GM18907 (cell line): ENCODE measurements around the gene CDK5RAP2.

Experiments
- ATAC-seq: cut with Tn5 transposase; IDR thresholded peaks from one replicate; pipeline ENCODE4 v1.9.1; 2021; ENCODE audit warnings: mild to moderate bottlenecking, moderate library complexity; ENCODE audit not compliant: unreplicated experiment

Gene CDK5RAP2

GRCh38 chr9:120439926-120440325, 140.0 kb downstream of the CDK5RAP2 start:
- no peak for ATAC-seq

GRCh38 chr9:120438836-120439546, 141.0 kb downstream of the CDK5RAP2 start:
- no peak for ATAC-seq

GRCh38 chr9:120438111-120438510, 141.9 kb downstream of the CDK5RAP2 start:
- ATAC-seq: no peak

- no peak for ATAC-seq
Measured at GRCh38 chr9:120436983-120437475, 142.9 kb downstream of the CDK5RAP2 start.

- ATAC-seq: no peak
Measured at GRCh38 chr9:120436446-120436845, 143.5 kb downstream of the CDK5RAP2 start.

- ATAC-seq: no peak
Measured at GRCh38 chr9:120435091-120435490, 144.9 kb downstream of the CDK5RAP2 start.

GRCh38 chr9:120434532-120434931, 145.4 kb downstream of the CDK5RAP2 start:
- no peak for ATAC-seq

- no peak for ATAC-seq
Measured at GRCh38 chr9:120433701-120434100, 146.3 kb downstream of the CDK5RAP2 start.

GRCh38 chr9:120432600-120432999, 147.4 kb downstream of the CDK5RAP2 start:
- no peak for ATAC-seq

GRCh38 chr9:120431268-120431667, 148.7 kb downstream of the CDK5RAP2 start:
- ATAC-seq: no peak

GRCh38 chr9:120424248-120424647, 155.7 kb downstream of the CDK5RAP2 start:
- ATAC-seq: no peak

GRCh38 chr9:120423812-120424211, 156.2 kb downstream of the CDK5RAP2 start:
- no peak for ATAC-seq

- no peak for ATAC-seq
Measured at GRCh38 chr9:120421977-120422376, 158.0 kb downstream of the CDK5RAP2 start.

- ATAC-seq: no peak
Measured at GRCh38 chr9:120418315-120418714, 161.7 kb downstream of the CDK5RAP2 start.

- ATAC-seq: no peak
Measured at GRCh38 chr9:120416781-120417427, 163.1 kb downstream of the CDK5RAP2 start.

GRCh38 chr9:120413121-120414048, 166.6 kb downstream of the CDK5RAP2 start:
- no peak for ATAC-seq

GRCh38 chr9:120412425-120412951, 167.5 kb downstream of the CDK5RAP2 start:
- ATAC-seq: no peak

GRCh38 chr9:120411862-120412424, 168.0 kb downstream of the CDK5RAP2 start:
- ATAC-seq: no peak

- ATAC-seq: no peak
Measured at GRCh38 chr9:120410925-120411501, 169.0 kb downstream of the CDK5RAP2 start.

- no peak for ATAC-seq
Measured at GRCh38 chr9:120408680-120409258, 171.2 kb downstream of the CDK5RAP2 start.
